GM21381 (cell line): ENCODE measurements around the gene GLRA1.

Experiments used
- ATAC-seq: cut with Tn5 transposase; IDR thresholded peaks from one replicate; pipeline ENCODE4 v1.9.1; 2021; ENCODE audit warnings: mild to moderate bottlenecking, moderate library complexity; ENCODE audit not compliant: unreplicated experiment

The GLRA1 gene

DNA sequence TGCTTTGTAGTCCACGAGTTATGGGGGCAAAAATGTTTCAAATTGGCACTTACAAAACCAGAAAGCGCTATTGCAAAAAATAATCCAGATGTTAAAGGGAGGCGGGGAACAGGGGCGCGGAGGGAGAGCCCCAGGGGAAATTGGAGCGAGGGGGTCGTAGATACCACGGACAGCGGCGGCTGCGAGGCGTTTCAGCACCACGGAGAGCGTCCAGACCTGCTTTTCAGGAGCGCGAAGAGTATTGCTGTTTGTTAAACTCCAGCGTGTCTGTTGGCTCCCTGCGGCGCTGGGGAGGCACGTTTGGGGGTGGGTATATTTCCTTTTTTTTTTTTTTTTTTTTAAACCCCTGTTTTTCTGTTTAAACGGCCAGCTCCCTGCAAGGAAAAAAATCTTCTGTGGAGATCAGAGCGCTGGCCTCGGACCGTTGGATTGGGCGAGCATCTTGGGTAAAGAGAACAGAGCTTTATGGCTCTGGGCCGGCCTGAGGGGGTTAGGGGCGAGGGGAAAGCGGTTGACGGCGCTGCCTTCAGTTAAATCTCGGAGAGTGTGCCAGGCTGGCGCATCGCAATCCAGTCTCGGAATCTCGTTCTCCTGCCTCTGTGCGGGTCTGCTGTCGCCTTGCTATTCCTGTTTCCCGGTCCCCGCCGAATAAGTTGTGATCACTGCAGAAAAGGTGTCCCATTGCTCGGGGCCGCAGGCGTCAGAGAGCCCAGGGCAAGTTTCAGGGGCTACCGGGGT, at the start of gene GLRA1:
GLRA1 (minus strand) TSS at position 288 of the 738 bp plus-strand sequence. CDS start 302 bp downstream, outside the sequence.
- no peak for ATAC-seq

DNA sequence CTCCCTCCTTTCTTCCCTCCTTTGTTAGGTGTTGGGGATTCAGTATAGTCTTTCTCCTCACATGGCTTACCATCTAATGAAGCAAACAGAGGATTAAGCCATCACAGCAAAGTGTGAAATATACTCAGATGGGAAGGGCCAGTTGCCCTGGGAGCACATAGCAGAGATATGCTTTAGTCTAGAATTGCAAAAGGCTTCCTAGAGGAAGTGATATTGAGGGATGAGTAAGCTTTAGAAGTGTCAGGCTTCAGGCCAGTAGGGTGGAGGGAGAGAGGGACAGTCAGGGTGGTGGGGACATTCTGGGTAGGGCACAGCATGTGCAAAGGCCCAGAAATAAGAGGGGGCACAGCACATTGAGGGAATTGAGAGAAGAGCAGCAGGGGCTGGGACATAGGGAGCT, 46.2 kb upstream of the GLRA1 start:
- ATAC-seq = no peak

DNA sequence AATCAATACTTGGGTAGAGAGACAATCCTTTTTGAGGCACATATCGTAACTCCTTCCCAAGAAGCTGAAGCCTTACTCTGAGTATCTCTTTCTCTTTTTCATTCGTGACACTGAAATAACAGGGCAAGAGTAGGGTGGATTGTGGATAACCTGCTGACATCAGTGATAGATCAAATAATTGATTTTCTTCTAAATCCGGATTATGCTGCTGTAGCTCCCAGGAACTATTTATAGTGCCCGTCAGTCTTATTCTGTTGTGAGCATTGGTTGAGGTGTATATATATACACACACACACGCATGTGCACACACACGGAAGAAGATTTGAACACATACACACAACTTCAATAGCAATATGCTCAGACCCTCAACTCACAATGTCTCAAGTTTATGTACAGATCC, 43.2 kb upstream of the GLRA1 start:
- no peak for ATAC-seq

DNA sequence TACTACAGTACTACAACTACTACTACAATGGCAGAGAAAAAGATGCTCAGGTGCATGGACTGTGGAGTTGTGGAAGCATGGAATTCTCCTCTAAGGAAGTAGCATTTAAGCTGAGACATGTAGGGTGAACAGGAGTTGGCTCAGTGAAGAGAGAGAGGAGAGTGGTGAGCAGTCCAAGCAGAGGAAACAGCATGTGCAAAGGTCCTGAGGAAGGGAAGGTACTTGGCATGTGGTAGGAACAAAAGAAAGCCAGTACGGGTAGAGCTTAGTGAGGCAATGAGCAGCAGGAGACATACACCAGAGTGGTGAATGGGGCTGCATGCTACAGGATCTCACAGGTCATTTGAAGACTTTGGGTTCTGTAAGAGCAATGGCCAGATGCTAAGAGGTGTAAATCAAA, 41.4 kb upstream of the GLRA1 start:
- no peak for ATAC-seq

DNA sequence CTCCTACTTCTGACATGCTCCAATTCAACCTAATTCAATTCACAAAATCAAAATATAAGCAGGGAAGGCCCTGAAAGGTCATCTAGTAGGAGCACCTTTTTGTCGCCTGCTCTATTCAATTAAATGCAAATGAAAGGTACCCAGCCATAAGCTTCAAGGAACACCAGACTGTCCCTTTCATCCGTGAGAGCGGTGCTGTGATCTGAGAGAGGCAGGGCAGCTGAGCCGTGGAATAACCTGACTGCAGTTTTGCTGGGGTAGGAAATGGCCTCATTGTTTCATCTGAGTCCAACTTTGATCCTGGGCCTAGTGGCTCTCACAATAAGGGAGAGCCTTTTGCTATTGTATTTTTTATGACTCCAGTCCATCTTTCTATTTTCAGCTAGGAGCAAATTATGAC, 39.8 kb upstream of the GLRA1 start:
- ATAC-seq = no peak

DNA sequence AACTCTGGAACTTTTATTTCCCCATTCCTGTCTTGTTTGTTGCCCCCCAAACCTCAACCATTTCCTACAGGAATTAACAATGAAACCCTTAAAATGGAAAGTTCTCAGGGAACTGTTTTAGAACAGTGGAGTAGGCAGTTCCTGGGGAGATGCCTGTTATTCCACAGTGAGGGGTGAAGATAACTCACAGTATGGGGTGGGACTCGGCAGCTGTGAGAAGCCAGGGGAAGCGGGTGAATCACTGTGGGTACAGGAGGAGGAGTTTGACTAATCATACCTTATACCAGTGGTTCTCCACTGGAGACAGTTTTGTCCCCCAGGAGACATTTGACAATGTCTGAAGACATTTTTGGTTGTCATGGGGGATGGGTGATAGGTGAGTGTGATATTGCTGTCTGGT, 36.9 kb upstream of the GLRA1 start:
- no peak for ATAC-seq

DNA sequence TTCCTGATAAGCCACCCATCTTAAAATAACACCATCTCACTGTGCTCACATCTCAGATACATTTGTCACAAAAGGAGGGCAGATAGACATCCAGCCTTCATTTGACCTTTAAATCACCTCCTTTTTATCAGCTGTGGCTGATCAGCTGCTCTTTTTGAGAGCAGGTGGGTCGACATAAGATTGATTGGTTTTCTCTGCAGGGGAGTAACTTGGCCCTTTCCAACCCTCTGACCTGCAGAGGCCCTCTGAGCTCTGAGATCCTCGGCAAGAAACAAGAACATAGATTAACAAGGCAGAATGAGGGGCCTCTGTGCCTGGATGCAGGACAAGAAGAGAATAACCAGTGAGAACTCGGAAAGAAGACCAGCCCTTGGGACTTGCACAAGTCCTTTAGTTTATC, 33.5 kb upstream of the GLRA1 start:
- ATAC-seq = no peak

DNA sequence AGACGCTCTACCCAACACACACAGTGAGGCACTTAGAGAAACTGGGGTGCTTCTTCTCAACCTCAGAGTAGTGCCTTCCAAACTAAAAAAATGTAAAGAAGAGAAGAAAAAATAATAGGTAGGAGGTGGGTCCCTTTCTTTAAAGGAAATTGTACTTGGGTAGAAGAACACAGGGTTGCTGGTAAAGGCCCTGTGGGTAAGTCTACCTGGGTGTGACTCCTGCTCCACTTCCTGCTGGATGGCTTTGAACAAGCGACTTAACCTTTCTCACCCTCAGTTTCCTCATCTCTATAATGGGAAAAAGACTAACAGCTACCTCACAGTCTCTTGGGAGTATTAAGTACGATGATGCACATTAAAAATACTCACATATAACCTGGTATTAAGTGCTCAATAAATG, 32.1 kb upstream of the GLRA1 start:
- no peak for ATAC-seq

DNA sequence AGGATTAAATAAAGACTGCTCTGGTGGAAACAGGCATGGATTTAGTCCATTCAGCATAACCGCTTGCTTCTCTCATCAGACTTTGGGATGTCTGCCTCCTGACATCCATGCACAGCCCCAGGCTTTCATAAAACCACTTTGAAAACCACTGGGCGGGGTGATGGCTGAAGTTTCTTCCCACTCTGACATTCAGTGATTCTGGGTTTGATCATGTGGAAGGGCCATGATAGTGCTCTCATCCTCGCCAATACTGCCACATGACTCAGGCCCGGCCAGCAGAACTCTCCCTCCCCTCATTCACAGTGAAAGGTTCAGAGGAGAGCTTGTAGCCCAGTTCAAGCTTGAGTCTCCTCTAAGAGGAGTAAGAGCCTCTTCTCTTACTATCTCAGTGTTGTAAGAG, 29.6 kb upstream of the GLRA1 start:
- ATAC-seq = no peak

DNA sequence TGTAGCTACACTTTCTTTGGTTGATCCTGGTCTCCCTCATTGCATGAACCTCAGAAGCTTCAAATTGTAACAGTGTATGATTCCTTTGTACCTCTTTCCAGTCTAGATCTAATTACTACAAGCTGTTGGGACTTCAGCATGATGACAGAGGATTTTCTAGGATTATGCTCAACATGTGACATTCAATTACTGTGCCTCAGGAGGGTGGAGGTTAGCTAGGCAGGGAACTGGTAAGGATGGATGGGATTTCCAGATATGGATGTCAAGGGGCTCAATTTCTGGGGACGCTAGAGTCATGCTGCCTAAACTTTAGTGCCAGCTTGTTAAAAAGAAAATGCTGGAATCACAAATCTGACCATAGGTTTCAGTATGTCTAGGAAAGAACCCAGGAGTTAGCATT, 29.2 kb upstream of the GLRA1 start:
- ATAC-seq = no peak

DNA sequence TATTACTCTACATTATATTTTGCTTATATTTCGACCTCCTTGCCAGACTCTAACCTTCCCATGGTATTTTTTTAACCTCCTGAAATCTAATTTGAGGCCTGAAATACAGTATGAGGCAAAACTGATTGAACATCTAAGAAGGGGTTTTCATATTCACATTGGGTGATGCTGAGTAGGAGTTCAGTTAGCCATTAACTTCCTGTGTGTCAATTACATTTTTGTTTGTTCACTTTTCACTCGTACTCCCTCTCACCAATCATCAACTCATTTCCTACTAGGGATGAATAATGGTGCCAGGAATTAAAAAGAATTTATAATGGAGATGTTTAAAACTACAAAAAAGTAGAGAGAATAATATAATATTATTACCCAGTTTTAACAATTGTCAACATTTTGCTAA, 27.6 kb upstream of the GLRA1 start:
- no peak for ATAC-seq

DNA sequence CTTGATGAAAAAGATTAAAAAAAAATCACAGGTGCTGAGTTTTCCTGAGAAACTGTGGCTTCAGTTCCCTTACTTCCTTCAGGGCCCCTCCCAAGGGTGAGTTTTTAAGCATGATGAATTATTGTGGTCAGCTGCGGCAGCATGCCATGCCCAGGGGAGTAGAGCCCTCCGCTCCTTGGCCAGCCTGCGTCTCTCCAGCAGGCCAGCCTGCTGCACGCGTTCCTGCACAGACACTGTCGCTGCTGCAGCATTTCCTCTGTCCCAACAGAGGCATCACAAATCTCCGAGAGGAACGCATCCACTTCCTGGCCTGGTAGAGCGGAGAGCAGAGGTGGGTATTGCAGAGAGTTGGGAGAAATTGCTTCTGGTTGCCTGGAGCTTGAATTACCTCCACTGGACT, 26.1 kb upstream of the GLRA1 start:
- ATAC-seq = no peak

DNA sequence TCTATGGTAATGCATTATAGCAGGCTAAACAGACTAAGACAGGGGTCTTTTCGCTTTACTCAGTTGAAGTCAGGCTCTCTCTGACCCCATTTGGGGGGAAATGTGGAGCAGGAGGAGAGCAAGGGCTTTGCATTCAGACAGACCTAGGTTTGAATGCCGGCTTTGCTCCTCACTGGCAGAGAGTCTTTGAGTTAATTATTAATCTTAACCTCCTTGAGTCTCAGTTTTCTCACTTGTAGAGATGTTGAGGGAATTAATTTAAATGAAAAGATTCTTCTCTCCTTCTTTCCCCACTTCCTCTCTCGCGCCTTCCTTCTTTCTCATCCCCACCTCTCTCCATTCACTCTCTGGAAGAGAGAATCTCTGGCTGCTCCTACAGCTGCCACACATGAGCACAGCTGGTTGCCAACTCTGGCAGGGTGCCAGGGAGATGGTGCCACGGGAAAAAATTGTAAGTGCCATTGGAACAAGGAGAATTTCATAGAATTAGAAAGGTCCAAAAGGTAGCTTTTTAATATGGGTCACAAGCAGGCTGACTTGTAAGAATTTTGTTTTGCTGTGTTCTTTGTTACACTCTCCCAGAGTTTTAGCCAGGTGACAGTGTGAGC, 25.2 kb upstream of the GLRA1 start:
- ATAC-seq = no peak

DNA sequence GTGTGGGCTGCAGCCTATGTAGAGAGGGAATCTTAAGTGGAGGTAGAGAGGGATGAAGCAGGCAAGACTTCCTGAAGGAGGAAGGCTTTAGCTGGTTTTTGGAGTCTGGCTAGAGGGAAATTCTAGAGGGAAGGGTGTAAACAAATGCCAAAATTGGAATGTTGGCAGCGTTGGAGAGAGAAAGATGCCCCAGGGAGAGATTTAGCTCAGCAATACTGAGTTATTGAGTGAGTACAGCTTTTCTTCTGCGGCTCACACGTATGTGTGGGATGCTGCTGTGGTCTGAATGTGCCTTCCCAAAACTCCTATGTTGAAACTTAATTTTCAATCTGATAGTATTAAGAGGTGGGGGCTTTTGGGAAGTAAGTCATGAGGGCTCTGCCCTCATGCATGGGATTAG, 24.5 kb upstream of the GLRA1 start:
- ATAC-seq = no peak

DNA sequence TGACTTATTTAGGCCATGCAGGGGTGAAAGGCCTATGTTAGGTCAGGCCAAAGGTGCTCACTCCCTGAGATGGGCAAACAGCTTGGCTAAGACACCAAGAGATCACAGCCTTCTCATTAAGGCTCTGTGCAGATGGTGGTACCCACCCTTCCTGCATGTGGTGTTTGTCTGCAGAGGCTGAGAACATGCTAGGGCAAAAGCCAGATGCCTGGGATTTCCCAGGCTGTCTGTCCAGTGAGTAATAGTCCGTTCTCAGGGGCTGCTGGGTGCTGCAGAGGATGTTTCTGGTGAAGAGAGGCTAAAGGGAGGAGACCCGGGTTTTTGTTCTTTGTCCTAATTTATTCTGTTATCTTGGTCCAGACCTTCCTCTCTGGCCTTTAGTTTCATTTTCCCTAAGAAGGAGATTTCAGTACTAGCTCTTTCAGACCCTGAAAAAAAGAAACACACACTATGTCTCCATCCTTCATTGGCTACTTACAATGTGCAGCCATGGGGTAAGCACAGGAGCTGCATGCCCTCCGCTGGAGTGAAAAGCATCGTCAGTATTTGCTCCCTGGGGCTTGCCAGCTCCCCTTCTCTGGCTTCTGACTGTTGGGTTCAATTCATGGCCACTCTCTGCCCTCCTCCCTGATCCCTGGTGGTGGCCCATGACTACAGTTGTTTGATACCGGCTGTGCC, 23.4 kb upstream of the GLRA1 start:
- ATAC-seq = peak; percentile 39

DNA sequence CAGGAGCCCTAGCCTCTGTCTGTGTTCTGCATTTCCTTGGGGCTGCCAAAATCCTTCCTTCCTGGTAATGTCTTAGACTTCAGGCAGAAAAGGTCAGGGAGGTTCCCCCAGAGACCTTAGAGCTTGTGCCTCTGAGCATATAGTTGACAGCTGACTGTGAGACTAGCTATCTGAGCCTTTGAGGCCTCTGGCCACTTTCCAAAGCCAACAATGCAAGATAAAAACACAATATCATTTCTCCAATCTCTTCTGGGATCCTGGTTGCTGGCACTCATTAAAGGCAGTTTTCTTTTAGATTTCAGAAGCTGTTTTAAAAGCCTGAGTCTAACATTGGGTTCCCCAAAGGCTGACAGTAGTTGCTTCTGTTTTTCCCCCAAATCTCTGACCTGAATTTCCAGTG, 13.2 kb upstream of the GLRA1 start:
- ATAC-seq = no peak

DNA sequence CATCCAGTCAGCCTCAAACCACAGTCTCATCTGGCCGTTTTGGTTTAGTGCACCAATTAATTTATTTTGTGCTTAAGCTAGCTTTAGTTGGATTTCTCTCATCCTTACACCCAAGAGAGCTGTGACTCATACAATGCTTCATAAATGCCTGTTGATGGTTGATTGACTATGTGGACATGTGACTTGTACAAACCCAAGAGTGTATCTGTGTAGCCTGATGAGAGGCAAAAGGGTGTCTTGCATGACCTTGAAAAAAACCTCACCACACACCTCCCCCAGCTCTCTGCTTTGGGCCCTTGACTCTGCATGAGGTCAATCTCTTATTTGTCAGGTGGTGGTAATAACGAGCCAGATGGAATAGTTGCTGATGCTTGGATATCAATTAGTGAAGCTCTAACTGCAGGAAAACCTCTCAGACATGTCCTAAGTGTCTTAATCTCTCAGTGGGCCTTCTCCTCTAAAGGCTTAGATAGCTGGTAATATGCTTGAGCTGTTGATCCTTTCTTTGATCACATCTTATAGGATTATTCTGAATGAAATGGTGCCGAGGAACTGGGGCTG, 10.6 kb upstream of the GLRA1 start:
- ATAC-seq = no peak

DNA sequence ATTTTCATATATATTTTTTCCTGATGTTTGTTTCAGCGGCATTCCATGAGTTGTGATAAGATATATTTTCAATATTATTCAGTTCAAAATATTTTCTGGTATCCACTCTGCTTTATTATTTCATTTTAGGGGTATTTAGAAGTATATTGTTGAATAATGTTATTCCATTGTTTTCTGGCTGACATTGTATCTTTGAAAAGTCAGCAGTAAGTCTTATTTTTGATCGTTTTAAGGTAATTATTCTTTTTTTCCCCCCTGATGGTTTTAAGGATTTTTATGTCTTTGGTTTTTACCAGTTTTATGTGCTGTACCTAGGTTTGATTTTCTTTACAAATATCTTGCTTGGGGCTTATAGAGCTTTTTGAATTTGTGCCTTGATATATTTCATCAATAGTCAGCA, 6.6 kb upstream of the GLRA1 start:
- no peak for ATAC-seq

DNA sequence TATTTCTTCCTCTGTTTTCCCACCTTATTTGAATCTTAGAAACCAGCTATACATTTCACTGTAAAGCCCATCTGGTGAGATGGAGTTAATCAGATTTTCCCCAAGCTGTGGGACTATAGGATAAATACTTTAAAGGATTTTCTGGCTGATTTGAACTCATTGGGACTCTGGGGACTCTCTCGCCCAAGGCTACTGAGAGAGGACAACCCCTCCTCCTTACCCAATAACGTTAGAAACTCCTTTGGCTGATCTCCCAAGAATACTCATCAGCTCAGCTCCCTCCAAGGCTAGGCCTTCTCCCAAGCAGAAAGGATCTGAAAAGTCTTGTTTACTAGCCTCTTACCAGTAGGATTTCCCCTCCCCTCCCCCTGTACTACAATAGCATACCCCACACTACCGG, 1.5 kb upstream of the GLRA1 start:
- no peak for ATAC-seq

DNA sequence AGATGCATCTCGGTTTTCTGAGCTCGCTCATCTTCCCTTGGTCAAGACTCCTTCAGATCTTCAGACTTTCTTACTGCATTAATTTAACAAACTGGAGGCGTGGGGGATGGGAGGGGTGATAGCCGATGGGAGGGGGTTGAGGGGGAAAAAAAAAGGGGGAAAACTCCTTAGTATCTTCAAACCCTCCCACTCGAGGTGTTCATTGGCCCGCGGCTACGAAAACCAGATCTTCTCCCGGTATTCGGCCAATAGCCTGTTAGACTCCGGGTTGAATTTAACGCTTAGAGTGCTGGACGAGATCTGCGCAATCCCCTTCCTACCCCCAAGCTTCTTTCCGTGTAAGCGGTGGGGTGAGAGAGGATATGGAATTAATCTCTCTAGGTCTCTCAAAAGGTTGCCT, 689 bp upstream of the GLRA1 start:
- no peak for ATAC-seq

DNA sequence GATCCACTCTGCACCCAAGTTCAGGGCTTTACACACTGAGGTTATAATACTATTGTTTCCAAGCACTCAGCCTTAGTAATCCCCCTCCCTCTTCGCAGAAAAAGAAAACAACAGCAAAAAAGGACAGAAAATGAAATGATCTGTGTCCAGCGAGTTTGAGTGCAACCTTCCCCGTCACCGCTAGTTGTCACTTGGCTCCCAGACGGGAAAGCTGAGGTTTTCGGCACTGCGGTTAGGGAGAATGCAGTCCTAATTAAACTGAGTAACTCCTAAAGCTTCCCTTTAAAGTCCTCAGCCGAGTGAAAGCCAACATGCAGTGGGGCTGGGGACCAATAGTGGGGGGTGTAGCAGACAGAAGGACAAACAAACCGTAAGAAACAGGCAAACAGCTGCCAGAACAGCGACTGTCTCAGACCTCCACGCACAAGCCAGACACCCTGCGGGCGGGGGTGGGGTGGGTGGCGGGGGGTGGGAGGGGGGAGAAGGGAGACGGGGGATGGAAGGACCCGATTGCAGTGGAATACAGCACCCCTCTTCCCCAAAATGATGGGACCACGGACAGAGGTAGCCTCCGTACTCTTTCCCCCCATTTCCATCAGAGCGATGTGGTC, 680 bp downstream of the GLRA1 start:
- no peak for ATAC-seq

DNA sequence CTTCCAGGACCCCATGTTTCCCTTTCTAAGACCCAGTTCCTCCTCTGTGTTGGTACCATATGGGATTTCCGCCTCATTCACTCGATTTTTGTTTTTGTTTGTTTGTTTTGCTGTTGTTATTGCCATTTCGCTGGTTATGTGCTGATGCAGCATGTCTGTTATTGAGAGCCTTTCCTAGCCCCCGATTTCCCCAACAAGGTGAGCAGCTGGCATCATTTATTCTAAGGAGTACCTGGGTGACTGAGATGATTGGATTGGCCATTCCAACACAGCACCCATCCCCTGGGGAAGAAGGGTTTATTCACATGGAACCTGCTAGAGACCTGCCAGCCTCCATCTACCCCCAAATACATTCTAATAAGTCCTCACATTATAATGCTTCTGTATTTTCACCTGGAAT, 2.7 kb downstream of the GLRA1 start:
- no peak for ATAC-seq
